Astrocyte (in vitro differentiated cells and primary cell): ENCODE results near the gene PRKD2. TPM values are rescaled to one million over a fixed set of nuclear protein-coding genes. Genes with fewer than 3 reads are reported as not detected.

ENCODE experiments used
- microRNA-seq: library from miRNA; unstranded; fragments of <30 nt; microRNA quantifications from one replicate; pipeline ENCODE4 v1.2.0, GENCODE V29; 2020
- total RNA-seq: library from RNA; stranded (reverse); gene quantifications from 2 replicates; pipeline ENCODE4 v1.2.1, GENCODE V29; 2021

The PRKD2 gene
- total RNA-seq, 1 donor from 2014 or later, result 54.6 TPM

Small RNAs within 50 kb of the gene (microRNA-seq; reads per million reads assigned to microRNA genes)
- 9.3 reads per million, percentile 34 among the genes with 10 or more reads in this experiment for gene MIR320E

Other genes starting within 250 kb of the PRKD2 start
- gene PNMA8A, start 245.6 kb downstream of the PRKD2 start, total RNA-seq, result 12.1 and 12.7 TPM in 2 replicates
- 1.7 and 1.9 TPM in 2 replicates for gene PNMA8B, start 221.2 kb downstream of the PRKD2 start, total RNA-seq
- gene CALM3, start 115.8 kb downstream of the PRKD2 start, total RNA-seq, result 334 and 343 TPM in 2 replicates
- gene PTGIR, start 92.0 kb downstream of the PRKD2 start, total RNA-seq, result 0.50 and 0.52 TPM in 2 replicates
- gene GNG8, start 80.9 kb downstream of the PRKD2 start, total RNA-seq, result not detected in 2 replicates
- gene DACT3, start 55.9 kb downstream of the PRKD2 start, total RNA-seq, result 19.8 and 27.7 TPM in 2 replicates
- gene FKRP, start 28.9 kb upstream of the PRKD2 start, total RNA-seq, result 25.1 and 28.1 TPM in 2 replicates
- 75.0 and 80.8 TPM in 2 replicates for gene STRN4, start 29.3 kb upstream of the PRKD2 start, total RNA-seq
- gene SLC1A5, start 71.5 kb upstream of the PRKD2 start, total RNA-seq, result 233 and 270 TPM in 2 replicates
- 262 and 278 TPM in 2 replicates for gene AP2S1, start 133.7 kb upstream of the PRKD2 start, total RNA-seq
- 55.2 and 57.9 TPM in 2 replicates for gene ARHGAP35, start 143.9 kb upstream of the PRKD2 start, total RNA-seq